Measurements from ENCODE around the gene PITX3. TPM values are rescaled to one million over a fixed set of nuclear protein-coding genes. Genes with fewer than 3 reads are reported as not detected.
"Not testable (repeated sequence)": the region's sequence is repeated elsewhere in the genome, so short reads cannot be mapped to it uniquely, and the experiment has no call there.

PITX3 gene
- total RNA-seq, 1 donor from 2014 or later, result 2.7 TPM

- no peak for DNase-seq (ENCODE audit: low read depth)
- TF ChIP-seq, protein P1, sequence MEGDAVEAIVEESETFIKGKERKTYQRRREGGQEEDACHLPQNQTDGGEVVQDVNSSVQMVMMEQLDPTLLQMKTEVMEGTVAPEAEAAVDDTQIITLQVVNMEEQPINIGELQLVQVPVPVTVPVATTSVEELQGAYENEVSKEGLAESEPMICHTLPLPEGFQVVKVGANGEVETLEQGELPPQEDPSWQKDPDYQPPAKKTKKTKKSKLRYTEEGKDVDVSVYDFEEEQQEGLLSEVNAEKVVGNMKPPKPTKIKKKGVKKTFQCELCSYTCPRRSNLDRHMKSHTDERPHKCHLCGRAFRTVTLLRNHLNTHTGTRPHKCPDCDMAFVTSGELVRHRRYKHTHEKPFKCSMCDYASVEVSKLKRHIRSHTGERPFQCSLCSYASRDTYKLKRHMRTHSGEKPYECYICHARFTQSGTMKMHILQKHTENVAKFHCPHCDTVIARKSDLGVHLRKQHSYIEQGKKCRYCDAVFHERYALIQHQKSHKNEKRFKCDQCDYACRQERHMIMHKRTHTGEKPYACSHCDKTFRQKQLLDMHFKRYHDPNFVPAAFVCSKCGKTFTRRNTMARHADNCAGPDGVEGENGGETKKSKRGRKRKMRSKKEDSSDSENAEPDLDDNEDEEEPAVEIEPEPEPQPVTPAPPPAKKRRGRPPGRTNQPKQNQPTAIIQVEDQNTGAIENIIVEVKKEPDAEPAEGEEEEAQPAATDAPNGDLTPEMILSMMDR (conservative IDR thresholded peaks at IDR 0.05; ENCODE audit: low read depth, low read length), result no peak
- no peak overlapping the region for H3K4me3 ChIP-seq (ENCODE audit: low read depth, low read length)
These were observed 20.5 kb upstream of the PITX3 start for GRCh38 chr10:102261842-102262241.

GRCh38 chr10:102261196-102261595 lies 19.9 kb upstream of the PITX3 start:
- TF ChIP-seq, protein P1 (conservative IDR thresholded peaks at IDR 0.05; ENCODE audit: low read depth, low read length), result no peak
- H3K4me3 ChIP-seq (ENCODE audit: low read depth, low read length), result no peak overlapping the region
- DNase-seq (ENCODE audit: low read depth), result no peak

- TF ChIP-seq, protein P1 (conservative IDR thresholded peaks at IDR 0.05; ENCODE audit: low read depth, low read length), result no peak
- H3K4me3 ChIP-seq (ENCODE audit: low read depth, low read length), result no peak overlapping the region
- DNase-seq (ENCODE audit: low read depth), result no peak
These were observed 14.1 kb upstream of the PITX3 start for GRCh38 chr10:102255404-102255803.

- DNase-seq (ENCODE audit: low read depth), result no peak
- no peak overlapping the region for H3K4me3 ChIP-seq (ENCODE audit: low read depth, low read length)
- TF ChIP-seq, protein P1 (conservative IDR thresholded peaks at IDR 0.05; ENCODE audit: low read depth, low read length), result no peak
These were observed 13.1 kb upstream of the PITX3 start for GRCh38 chr10:102254426-102254825.

GRCh38 chr10:102252508-102252907 lies 11.2 kb upstream of the PITX3 start:
- not testable (repeated sequence) for H3K4me3 ChIP-seq (ENCODE audit: low read depth, low read length); DNase-seq (ENCODE audit: low read depth)

- no peak for DNase-seq (ENCODE audit: low read depth)
- TF ChIP-seq, protein P1 (conservative IDR thresholded peaks at IDR 0.05; ENCODE audit: low read depth, low read length), result no peak
- H3K4me3 ChIP-seq (ENCODE audit: low read depth, low read length), result peak overlapping the region; percentile 22
These were observed 6.4 kb upstream of the PITX3 start for GRCh38 chr10:102247734-102248133.

- TF ChIP-seq, protein P1 (conservative IDR thresholded peaks at IDR 0.05; ENCODE audit: low read depth, low read length), result no peak
- no peak for DNase-seq (ENCODE audit: low read depth)
- H3K4me3 ChIP-seq (ENCODE audit: low read depth, low read length), result peak overlapping the region; percentile 93
These were observed 4.9 kb upstream of the PITX3 start for GRCh38 chr10:102246261-102246660.

DNA sequence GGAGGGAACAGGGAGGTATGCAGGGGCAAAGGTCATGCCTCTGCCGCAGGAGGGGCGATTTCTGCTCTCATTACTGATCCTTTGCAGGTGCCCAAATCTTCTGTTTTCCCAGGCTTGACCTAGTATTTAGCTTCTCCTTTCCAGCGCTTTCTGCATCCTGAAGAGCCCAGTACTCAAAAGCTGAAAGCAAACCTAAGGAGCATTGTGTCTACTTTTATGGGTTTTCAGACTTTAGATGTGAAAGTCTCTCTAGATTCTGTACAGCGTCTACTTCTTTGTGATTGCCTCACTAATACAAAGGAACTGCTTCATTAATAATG lies 4.6 kb upstream of the PITX3 start:
- no peak for DNase-seq (ENCODE audit: low read depth)
- peak overlapping the region; percentile 93 for H3K4me3 ChIP-seq (ENCODE audit: low read depth, low read length)
- TF ChIP-seq, protein P1 (conservative IDR thresholded peaks at IDR 0.05; ENCODE audit: low read depth, low read length), result no peak
